HG02840 (cell line): ENCODE measurements around the gene HIPK3.
"Not testable (repeated sequence)": the region's sequence is repeated elsewhere in the genome, so short reads cannot be mapped to it uniquely, and the experiment has no call there.

Experiments used
- ATAC-seq: cut with Tn5 transposase; IDR thresholded peaks from one replicate; pipeline ENCODE4 v1.9.1; 2021; ENCODE audit warnings: mild to moderate bottlenecking, moderate library complexity, moderate number of reproducible peaks; ENCODE audit not compliant: unreplicated experiment, low FRiP score

HIPK3 gene

DNA sequence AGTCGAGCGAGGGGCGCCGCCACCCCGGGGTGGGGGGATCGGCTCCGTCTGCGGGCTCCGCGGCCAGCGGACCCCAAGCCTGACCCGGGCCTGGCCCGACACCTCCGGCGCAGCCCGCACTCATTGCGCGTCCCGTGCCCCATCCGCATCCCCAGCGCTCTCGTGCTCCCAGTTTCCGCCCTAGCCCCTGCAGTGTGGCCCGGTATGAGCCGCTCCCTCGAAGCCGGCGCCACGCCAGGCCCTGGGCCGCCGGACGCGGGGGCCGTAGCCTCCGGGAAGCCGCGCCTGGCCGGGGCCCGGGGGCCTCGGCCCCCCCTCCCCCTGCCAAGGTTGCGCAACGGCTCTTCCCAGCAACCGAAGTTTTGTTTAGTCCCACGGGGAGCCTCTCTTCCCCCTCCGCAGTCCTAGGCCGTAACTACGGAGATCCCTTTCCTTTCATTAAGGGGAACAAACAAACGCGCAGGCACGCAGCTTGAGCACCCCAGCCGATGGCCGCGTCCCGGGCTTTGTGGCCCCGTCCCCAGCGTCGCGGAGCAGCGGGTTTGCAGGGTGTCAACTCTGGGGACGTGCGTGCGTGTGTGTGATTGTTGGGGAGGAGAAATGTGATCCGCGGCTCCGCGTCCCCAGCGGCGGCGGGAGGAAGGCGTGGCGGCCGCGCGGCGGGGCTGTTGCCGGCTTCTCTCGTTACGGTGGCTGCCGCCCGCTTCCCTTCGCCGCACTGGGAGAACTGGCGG lies 883 bp downstream of the HIPK3 start:
- peak; percentile 36 for ATAC-seq

DNA sequence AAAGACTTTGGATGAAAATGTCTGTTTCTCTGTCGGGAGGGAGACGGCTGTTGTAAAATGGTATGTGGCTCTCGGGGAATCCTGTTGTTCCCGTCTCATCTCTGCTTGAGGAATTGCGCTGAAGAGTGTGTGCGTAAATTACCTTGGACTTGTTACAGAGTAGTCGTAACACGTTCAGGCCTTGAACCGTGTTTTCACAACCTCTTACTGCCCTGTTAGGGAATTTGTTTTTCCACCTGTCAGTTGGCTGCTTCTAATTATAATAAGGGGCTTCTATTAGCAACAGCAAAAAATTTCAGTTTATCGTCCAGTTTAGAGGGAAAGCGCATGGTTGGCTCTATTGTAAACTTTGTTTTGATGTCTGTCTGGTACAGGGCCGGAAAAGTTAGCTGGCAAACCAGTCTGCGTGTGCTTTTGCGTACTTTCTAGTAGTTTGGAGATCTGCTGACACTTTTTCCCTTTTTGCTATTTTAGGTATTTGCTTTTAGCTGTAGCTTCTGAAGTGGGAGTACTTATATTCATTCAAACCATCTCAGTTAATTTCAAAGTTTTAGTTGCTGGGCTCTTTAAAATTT lies 1.5 kb downstream of the HIPK3 start:
- ATAC-seq: peak; percentile 14

DNA sequence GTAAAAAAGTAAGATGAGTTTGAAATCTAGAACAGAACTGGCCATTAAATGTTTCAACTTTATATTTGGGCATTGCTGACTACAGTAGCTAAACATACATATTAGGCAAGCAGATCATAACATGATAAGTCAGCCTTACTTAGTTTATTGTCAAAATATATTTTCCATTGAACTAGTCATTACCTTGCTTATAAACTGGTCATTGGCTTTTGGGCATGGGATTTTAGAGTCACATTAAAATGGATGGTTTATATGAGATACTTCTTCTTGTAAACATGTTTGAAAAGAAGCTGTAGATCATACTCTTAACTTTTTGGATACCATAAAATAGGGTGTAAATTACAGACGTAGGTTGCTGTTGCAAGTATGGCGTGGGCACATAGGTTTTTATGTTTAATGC lies 2.7 kb downstream of the HIPK3 start:
- no peak for ATAC-seq

DNA sequence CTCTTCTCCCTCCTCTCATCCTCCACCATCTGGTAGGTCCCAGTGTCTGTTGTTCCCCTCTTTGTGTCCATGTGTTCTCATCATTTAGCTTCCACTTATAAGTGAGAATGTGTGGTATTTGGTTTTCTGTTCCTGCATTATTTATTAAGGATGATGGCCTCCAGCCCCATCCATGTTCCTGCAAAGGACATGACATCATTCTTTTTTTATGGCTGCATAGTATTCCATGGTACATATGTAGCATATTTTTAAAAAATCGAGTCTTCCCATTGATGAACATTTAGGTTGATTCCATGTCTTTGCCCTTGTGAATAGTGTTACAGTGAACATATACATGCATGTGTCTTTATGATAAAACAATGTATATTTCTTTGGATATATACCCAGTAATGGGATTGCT lies 4.2 kb downstream of the HIPK3 start:
- ATAC-seq: not testable (repeated sequence)

DNA sequence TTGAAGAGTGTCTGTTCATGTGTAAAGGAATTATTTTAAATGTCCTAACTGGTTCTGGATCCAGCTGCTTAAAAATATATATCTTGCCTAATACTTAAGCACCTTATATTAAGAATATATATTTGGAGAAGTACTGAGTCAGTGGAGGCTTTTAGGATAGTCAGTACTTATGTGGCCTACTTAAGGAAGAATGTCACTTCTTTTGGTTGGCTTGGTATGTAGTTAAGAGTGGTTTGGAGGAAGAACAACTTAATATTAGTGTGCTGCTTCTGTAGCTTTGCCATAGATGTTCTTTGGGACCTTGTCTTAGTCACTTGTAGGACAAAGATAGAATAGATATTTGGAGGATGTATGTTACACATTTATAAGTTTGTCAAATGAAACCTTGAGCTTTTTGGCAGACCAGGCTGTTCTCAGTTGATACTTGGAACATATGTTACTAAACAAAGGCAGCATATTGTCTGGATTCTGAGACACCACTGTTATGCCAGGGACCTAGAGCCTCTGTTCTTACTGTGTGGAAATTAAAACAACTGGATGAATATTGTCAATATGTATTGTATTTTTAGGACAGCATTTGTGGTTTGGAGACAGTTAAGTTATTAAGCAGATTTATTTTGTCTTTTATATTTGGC lies 4.9 kb downstream of the HIPK3 start:
- ATAC-seq: no peak

DNA sequence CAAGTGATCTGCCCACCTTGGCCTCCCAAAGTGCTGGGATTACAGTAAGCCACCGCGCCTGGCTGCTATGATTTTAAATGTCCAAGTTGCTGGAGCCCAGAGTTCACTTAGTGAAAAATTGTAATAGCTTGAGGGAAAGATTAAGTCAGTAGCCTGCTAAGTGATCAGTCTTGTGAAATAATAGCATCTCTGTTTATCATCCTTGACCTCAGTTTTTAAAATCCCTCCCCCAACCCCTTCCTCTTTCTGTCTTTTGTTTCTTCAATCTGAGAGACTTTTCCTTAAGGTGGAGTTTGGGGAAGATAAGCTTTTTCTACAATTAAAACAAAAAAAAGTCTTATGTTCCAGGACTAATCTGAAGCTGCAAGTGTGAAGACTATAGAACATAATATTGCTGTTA lies 6.4 kb downstream of the HIPK3 start:
- no peak for ATAC-seq

DNA sequence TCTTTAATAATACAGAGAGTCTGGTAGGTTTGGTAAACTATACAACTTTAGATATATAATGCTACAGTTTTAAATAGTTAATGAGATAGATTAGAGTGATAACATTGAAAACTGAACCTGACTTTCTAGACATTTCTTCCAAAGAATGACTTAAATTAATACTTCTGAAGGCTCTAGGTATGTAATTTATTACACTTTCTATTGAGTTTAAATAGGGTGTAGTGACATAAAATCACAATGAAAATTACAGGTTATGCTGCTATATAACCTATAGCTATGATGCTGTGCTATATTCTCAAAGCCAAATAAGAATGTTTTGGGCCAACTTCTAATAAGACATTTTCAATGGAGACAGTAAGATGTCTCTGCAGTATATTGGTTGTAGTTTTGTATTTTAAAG lies 7.7 kb downstream of the HIPK3 start:
- no peak for ATAC-seq

DNA sequence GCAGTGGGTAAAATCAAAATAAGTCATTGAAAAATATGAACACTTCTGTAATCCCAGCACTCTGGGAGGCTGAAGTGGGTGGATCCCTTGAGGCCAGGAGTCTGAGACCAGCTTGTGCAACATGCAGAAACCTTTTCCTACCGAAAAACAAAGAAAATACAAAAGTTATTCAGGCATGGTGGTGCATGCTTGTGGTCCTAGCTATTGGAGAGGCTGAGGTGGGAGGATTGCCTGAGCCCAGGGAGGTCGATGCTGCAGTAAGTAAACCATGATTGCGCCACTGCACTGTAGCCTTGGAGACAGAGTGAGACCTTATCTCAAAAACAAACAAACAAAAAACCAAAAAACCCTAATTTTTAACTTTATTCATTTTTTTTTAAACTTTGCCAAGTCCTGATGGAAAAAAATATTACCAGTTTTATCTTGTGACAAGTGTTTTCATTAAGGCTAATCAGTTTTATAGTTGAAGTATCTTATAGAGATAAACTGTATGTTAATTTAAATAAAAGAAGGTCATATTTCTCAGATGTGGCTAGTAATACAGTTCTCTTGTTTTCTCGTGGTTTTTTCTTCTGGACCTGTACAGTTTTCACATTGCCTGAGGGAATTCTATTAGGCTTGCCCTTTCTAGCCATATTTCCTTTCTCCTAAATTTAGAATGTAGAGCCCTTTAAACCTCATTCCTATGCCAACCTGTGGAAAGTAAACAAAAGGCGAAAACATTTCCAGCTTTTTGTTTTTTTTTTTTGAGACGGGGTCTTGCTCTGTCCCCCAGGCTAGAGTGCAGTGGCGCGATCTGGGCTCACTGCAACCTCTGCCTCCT lies 9.4 kb downstream of the HIPK3 start:
- ATAC-seq: no peak

DNA sequence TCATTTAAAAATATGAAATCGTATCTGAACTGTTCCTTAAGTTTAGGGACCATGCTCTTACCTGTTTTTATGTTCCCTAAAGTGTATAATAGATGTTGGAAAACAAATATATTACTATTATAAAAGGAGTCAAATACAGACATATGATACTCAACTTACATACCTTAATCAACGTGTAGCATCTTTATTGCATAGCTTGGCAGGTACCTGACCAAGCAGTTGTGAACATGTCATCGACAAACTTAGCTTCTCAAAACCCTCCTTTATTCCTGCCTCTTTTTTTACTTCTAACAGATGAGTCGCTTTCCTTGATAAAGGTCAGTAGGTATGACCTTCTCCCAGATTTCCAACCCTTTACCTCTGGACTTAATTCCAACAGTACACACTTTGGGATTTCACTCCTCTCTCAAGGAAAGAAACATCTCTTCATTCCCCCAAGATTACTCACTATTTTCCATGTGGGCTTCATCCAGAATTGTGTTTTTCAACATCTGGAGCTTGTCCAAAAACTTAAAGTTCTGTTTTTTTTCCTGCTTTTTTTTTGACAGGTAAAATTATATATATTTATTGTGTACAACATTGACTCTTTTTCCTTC lies 11.9 kb downstream of the HIPK3 start:
- no peak for ATAC-seq

DNA sequence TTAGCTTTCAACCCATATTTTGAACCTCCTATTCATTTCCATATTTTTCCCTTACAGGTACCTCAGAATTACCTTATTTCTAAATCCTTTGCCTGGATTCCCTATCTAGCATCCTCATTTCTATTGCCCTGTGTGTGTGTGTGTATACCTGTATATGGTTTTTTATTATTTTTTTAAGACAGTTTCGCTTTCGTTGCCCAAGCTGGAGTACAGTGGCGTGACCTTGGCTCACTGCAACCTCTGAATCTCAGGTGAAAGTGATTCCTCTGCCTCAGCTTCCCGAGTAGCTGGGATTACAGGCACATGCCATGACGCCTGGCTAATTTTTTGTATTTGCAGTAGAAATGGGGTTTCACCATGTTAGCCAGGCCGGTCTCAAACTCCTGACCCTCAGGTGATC lies 12.6 kb downstream of the HIPK3 start:
- ATAC-seq: no peak

DNA sequence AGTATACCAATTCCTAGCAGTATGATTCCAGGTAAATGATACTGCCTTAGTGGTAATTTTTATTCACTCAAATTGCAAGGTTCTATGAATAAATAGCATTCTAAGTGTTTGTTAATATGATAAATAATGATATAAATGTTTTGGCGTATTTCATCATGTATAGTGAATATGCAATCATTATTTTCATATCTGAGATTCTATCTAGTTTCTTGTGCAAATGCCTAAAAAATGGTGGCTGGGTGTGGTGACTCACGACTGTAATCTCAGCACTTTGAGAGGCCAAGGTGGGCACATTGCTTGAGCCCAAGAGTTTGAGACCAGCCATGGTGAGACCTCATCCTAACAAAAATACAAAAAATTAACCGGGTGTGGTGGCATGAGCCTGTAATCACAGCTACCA lies 13.9 kb downstream of the HIPK3 start:
- no peak for ATAC-seq

DNA sequence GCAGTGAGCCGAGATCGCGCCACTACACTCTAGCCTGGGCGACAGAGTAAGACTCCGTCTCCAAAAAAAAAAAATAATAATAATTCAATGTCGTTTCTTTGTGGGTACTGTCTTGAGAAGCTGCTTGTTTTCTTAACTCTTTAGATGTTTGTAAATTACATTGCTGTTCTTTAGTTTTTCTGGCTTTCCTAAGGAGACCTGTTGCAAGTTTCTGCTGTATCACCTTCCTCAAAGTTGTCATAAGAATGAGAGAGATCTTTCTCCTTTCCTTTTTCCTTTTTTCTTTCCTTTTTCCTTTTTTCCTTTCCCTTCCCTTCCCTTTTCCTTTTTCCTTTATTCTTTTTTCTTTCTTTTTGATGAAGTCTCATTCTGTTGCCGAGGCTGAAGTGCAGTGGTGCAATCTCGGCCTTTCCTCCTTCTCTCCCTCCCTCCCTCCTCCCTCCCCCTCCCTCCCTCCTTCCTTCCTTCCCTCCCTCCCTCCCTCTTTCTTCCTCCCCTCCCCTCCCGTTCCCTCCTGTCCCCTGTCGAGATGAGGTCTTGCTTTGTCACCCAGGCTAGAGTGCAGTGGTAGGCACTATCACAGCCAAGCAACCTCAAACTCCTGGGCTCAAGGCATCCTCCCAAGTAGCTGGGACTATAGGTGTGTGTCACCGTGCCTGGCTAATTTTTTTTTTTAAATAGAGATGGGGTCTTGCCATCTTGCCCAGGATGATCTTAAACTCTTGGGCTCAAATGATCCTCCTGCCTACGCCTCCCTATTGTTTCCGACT lies 15.3 kb downstream of the HIPK3 start:
- ATAC-seq: no peak

DNA sequence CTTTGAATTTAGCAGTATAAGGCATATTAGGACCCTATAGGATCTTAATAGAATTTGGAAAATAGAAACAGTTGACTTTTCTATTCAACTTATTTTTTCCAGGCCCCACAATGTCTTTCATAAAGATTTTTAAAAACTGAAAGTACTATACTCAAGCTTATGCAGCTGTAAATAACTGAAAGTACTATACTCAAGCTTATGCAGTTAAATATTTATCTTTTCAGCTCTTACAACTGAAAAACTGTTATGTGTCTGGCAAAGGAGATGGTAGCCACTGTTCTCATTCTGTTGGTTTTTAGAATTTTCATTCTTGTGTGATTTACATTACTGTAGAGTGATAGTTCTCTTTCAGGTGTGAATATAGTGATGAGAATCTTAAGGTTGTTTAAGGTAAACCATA lies 16.5 kb downstream of the HIPK3 start:
- ATAC-seq: no peak

DNA sequence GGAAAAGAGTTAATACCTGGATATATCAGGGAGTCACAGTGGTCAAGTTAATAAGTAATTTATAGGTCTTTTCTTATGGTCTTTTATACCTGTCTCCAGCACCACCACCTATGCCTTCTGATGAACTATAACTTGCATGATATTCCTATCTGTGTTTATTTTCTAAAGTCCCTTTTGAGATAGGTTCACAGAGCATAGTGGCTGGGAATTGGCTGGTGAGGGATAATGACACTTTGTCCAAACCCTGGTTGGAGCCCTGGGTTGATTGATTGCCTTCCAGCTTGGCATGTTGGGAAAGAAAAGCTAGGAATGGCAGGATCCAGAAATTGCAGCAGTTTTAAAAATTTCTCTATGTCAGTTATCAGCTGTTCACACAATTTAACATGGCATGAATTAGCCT lies 23.2 kb downstream of the HIPK3 start:
- no peak for ATAC-seq

DNA sequence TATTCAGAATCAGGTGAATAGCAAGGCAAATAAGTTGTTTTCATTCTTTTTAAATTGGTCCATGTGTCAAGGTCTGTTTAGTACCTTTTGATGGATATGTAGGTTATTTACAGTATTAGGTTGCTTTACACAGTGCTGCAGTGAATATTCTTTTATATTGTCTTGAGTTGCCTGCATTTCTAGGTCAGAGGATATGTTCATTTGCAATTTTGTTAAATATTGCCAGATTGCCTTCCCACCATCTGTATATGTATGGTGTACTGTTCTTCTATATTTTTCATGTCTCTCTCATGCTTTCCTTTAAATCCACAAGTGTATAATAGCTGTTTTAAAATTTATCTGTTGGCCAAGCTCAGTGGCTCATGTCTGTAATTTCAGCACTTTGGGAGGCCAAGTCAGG lies 24.6 kb downstream of the HIPK3 start:
- ATAC-seq: no peak

DNA sequence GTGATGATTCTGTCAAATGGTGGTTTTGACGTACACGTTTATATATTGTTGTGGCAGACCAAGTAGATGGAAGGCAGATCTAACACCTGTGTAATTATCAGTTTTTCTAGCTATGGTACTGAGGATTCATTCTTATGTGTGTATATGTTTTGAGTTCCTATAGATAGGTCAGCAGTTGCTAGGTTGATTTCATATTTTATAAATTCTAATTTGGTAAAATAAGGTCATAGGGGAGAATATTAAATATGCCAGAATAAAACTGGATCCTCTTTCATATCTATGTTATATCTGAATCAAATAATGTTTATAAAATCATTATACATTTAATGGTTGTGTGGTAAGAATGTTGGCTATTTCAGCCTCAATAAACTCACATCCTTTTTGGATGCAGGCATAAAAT lies 27.6 kb downstream of the HIPK3 start:
- ATAC-seq: no peak

DNA sequence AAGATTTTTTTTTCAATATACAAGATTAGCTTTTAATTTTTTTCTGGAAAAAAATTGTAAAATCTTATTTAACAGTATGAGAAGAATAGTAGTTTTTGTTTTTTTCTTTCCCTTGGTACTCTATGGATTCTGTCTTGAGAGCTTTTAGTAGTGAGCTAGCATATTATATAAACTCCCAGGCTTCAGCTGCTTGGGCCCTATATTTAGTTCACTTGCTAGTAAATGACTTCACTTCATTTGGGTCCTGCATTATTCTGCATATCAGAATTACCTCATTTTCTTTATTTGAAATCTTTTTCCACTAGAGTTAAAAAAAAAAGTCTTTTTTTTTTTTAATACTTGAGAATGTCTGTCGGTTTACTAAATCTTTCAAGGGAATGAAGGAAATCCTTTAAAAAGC lies 33.1 kb downstream of the HIPK3 start:
- ATAC-seq: no peak

DNA sequence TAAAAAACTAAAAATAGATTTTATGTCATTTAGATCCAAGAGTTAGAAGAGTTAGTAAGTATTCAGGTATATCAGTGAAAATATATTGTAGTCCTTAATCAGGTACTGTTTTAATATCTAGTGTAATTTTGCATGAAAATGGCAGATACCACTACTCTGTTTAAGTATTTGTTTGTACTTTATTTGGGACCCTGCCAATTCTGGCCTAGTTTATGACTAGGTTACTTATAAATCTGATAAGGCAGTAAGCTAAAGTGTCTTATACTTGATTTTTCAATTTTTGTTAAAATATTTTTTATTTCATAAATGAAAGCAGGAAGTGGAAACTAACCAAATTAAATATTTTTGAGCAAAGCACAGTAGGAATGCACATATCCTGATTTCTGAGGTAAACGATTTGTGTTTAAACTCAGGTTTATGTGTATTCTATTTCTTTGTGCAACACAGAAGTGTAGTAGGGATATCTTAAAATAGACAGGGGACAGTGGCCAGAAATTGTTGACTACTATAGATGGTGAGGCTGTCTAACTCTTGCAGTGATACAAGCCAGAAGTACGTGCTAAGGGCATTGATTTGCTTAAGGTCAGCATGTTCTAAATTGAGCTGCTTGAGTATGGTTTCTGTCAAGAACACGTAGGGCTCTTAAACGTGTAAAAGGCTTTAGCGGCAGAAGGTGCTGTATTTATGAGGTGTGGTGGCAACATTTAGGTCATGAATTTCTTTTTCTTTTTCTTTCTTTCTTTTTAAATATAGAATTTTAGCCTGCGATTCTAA lies 34.0 kb downstream of the HIPK3 start:
- no peak for ATAC-seq

DNA sequence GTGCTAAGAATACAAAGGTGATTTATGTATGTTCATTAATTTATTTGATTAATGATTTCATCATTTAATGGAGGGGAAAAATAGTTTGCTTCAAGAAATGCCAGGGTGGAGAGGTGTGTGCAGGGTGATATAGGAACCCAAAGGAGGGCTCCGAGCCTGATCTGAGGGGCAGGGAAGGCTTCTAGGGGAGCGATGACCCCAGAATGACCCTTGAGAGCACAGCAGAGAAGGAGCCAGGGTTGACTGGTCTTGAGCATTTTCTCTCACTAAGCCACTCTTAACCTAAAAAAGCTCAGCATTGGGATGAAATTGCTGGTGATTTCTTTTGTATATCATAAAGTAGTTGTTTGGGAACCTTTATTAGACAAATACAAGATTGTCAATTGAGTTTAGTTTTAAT lies 35.1 kb downstream of the HIPK3 start:
- no peak for ATAC-seq
